ENCODE results near the gene SH3GL3.

DNA sequence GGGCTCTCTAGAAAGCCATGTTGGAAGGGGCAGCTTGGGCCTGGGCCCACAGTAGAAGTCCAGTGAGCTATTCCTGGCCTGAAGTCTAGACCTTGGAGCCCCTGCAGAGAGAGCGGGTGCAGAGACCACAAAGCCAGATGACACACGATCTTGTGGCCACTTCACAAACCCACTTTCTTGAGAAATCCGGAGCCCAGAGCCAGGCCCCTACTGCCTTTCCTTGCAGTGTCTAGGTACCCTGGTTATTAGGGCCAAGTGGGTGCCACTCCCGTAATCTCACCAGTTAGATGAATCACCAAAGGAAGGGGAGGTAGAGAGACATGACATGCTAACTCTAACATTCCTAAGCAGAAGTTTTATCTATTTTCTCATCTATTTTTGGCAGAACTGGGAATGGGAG is 134.2 kb downstream of the SH3GL3 start:
- TF ChIP-seq EP300 (IDR thresholded peaks at IDR 0.05) (no peak), POLR2A (IDR thresholded peaks at IDR 0.05) (no peak)
